HFFc6 (cell line): Measurements from ENCODE around the gene ZMYND10. TPM values are rescaled to one million over a fixed set of nuclear protein-coding genes. Genes with fewer than 3 reads are reported as not detected.

ENCODE experiments used
- DNase-seq: peaks from one replicate; pipeline ENCODE4 v3.0.0-alpha.2; 2018
- H3K27ac Mint-ChIP-seq: 2 replicates; pipeline ENCODE4 v1.8.0; 2020; ENCODE audit warnings: mild to moderate bottlenecking, mixed read lengths
- H3K27me3 Mint-ChIP-seq: 2 replicates; pipeline ENCODE4 v1.8.0; 2021; ENCODE audit warnings: mild to moderate bottlenecking, moderate library complexity, mixed read lengths; ENCODE audit not compliant: insufficient read depth
- H3K36me3 Mint-ChIP-seq: 2 replicates; pipeline ENCODE4 v1.8.0; 2021; ENCODE audit warnings: low read depth, mixed read lengths
- H3K4me1 Mint-ChIP-seq: 2 replicates; pipeline ENCODE4 v1.8.0; 2020; ENCODE audit warnings: low read depth, mixed read lengths
- H3K4me3 Mint-ChIP-seq: 2 replicates; pipeline ENCODE4 v1.8.0; 2020; ENCODE audit warnings: mild to moderate bottlenecking, moderate library complexity, mixed read lengths
- H3K9me3 Mint-ChIP-seq: 2 replicates; pipeline ENCODE4 v1.8.0; 2020; ENCODE audit warnings: mild to moderate bottlenecking, mixed read lengths
- CTCF ChIP-seq: fragments of 200-600 bp; sonication (generic); IDR thresholded peaks from 2 replicates; pipeline ENCODE4 v1.5.0; 2021; ENCODE audit warnings: antibody characterized with exemption, mild to moderate bottlenecking
- total RNA-seq, 6 experiments: library from RNA; stranded (reverse); fragmentation: NEBNext Ultra II Directional; extraction: Animal tissue kit (Norgen Biotek cat#: 25700); gene quantifications; 2 replicates in 1 of 6; 3 replicates in 5 of 6; pipeline ENCODE4 v1.2.3, GENCODE V29; 2021

Gene ZMYND10
- total RNA-seq, 6 experiments from 2014 or later: 0.78 to 1.3 (median 0.83) TPM; not detected in 1

GRCh38 chr3:50374363-50375257 lies 29.1 kb upstream of the ZMYND10 start:
- TF ChIP-seq CTCF: no peak; the same call in 1 of the 2 replicates
- H3K27me3 Mint-ChIP-seq: peaks cover 30% of the 10 kb centered on the region

GRCh38 chr3:50373146-50374051 lies 27.9 kb upstream of the ZMYND10 start:
- H3K27ac Mint-ChIP-seq: no peak overlapping the region
- H3K27me3 Mint-ChIP-seq: peaks cover 33% of the 10 kb centered on the region
- no peak for TF ChIP-seq CTCF
- H3K4me1 Mint-ChIP-seq: no peaks in the 10 kb centered on the region
- no peaks in the 10 kb centered on the region for H3K9me3 Mint-ChIP-seq
- H3K36me3 Mint-ChIP-seq: no peaks in the 10 kb centered on the region
- no peak for DNase-seq
- H3K4me3 Mint-ChIP-seq: no peak overlapping the region

More at GRCh38 chr3:50374363-50375257, 29.1 kb upstream of the ZMYND10 start:
- H3K4me3 Mint-ChIP-seq: no peak overlapping the region
- no peak for DNase-seq
- no peaks in the 10 kb centered on the region for H3K4me1 Mint-ChIP-seq
- no peaks in the 10 kb centered on the region for H3K9me3 Mint-ChIP-seq
- no peak overlapping the region for H3K27ac Mint-ChIP-seq
- H3K36me3 Mint-ChIP-seq: no peaks in the 10 kb centered on the region

- H3K4me1 Mint-ChIP-seq: no peaks in the 10 kb centered on the region
- H3K36me3 Mint-ChIP-seq: no peaks in the 10 kb centered on the region
Observed at GRCh38 chr3:50372349-50372748, 26.8 kb upstream of the ZMYND10 start.

GRCh38 chr3:50371133-50371685 lies 25.7 kb upstream of the ZMYND10 start:
- no peaks in the 10 kb centered on the region for H3K36me3 Mint-ChIP-seq
- peaks cover 27% of the 10 kb centered on the region for H3K27me3 Mint-ChIP-seq
- TF ChIP-seq CTCF: no peak
- no peak overlapping the region for H3K4me3 Mint-ChIP-seq
- no peaks in the 10 kb centered on the region for H3K4me1 Mint-ChIP-seq
- no peak overlapping the region for H3K27ac Mint-ChIP-seq
- no peaks in the 10 kb centered on the region for H3K9me3 Mint-ChIP-seq
- DNase-seq: no peak

More at GRCh38 chr3:50372349-50372748, 26.8 kb upstream of the ZMYND10 start:
- no peak overlapping the region for H3K27ac Mint-ChIP-seq
- no peak for DNase-seq
- no peak overlapping the region for H3K4me3 Mint-ChIP-seq
- no peak for TF ChIP-seq CTCF
- peaks cover 34% of the 10 kb centered on the region for H3K27me3 Mint-ChIP-seq
- no peaks in the 10 kb centered on the region for H3K9me3 Mint-ChIP-seq

GRCh38 chr3:50370594-50370993 lies 25.1 kb upstream of the ZMYND10 start:
- no peak for DNase-seq
- Mint-ChIP-seq H3K9me3 (no peaks in the 10 kb centered on the region), H3K4me1 (no peaks in the 10 kb centered on the region), H3K27ac (no peak overlapping the region), H3K27me3 (peaks cover 29% of the 10 kb centered on the region), H3K4me3 (no peak overlapping the region), H3K36me3 (no peaks in the 10 kb centered on the region)
- TF ChIP-seq CTCF: 0 out of 2 replicates have a peak, but pooled peaks have one; percentile 14
